GM12872 (cell line): ENCODE data around the gene ESPN.

ENCODE experiments used
- CTCF ChIP-seq: IDR thresholded peaks from 3 replicates; pipeline ENCODE4 v1.5.1; 2011; ENCODE audit warnings: low read depth, mild to moderate bottlenecking, low read length, moderate library complexity; ENCODE audit not compliant: insufficient read depth

Gene ESPN

GRCh38 chr1:6414881-6415626 lies 9.5 kb upstream of the ESPN start:
- TF ChIP-seq CTCF: no peak

- TF ChIP-seq CTCF: no peak
These were observed 8.3 kb upstream of the ESPN start for GRCh38 chr1:6416295-6416656.

DNA sequence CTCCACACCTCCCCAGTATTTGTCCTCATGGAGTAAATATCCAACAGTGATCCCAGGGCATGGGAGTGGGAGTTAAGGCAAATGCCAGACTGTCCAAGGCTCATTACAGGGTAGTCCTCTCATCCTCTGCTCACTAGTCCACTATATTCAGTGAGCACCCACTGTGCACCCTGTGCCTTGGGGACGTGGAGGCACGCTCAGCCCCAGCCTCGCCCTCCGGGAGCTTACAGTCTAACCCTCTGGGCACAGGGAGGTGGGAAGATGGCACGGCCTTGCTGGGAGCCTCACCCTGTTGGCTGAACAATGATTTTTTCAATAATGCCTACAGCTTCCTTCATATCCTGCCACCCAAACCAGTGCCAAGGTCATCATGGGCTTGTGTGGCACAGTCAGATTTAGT lies 7.7 kb upstream of the ESPN start:
- TF ChIP-seq CTCF: no peak

GRCh38 chr1:6417961-6418667 lies 6.5 kb upstream of the ESPN start:
- no peak for TF ChIP-seq CTCF

GRCh38 chr1:6418668-6419396 lies 5.7 kb upstream of the ESPN start:
- no peak for TF ChIP-seq CTCF

DNA sequence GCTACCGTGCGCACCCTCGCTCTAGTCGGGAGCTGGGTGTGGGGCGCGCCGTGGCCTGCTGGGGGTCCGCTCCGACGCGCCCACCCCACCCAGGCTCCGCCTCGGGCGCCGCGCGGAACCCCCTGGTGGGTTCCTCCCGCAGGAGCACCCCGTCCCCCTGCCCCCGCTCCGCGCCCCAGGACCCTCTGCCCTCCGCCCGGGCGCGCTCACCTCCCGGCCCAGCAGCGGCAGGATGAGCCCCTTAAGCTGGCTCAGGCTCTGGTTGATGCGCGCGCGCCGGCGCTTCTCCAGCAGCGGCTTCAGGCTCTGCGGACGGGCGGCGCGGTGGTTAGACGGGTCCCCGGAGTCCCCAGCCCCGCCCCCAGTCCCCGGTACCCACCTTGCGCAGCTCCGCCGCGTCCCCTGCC lies 5.2 kb upstream of the ESPN start:
- no peak for TF ChIP-seq CTCF

- no peak for TF ChIP-seq CTCF
These were observed 4.6 kb upstream of the ESPN start, which contains the start of gene HES2 for GRCh38 chr1:6419804-6420453. HES2 (minus strand) TSS chr1:6419919; CDS start chr1:6419820, 99 bp downstream.
